Nephron progenitor cell (in vitro differentiated cells): ENCODE measurements around the gene USP2.

Experiments
- DNase-seq: peaks from one replicate; pipeline ENCODE4 v3.0.0; 2021
- H3K27ac Mint-ChIP-seq: 2 replicates; pipeline ENCODE4 v1.8.0; 2021; ENCODE audit warnings: mild to moderate bottlenecking, moderate library complexity, mixed read lengths
- H3K27me3 Mint-ChIP-seq: 2 replicates; pipeline ENCODE4 v1.8.0; 2021; ENCODE audit warnings: mild to moderate bottlenecking, low read depth, mixed read lengths; ENCODE audit not compliant: poor library complexity
- H3K36me3 Mint-ChIP-seq: 2 replicates; pipeline ENCODE4 v1.8.0; 2021; ENCODE audit warnings: low read depth, mixed read lengths
- H3K4me1 Mint-ChIP-seq: 2 replicates; pipeline ENCODE4 v1.8.0; 2021; ENCODE audit warnings: mixed read lengths
- H3K4me3 Mint-ChIP-seq: 2 replicates; pipeline ENCODE4 v1.8.0; 2021; ENCODE audit warnings: mild to moderate bottlenecking, moderate library complexity, mixed read lengths
- H3K9me3 Mint-ChIP-seq: 2 replicates; pipeline ENCODE4 v1.8.0; 2021; ENCODE audit warnings: mild to moderate bottlenecking, moderate library complexity, mixed read lengths
- CTCF ChIP-seq: fragments of 200-600 bp; sonication (generic); IDR thresholded peaks from 2 replicates; pipeline ENCODE4 v1.5.0; 2021; ENCODE audit warnings: antibody characterized with exemption

The USP2 gene

DNA sequence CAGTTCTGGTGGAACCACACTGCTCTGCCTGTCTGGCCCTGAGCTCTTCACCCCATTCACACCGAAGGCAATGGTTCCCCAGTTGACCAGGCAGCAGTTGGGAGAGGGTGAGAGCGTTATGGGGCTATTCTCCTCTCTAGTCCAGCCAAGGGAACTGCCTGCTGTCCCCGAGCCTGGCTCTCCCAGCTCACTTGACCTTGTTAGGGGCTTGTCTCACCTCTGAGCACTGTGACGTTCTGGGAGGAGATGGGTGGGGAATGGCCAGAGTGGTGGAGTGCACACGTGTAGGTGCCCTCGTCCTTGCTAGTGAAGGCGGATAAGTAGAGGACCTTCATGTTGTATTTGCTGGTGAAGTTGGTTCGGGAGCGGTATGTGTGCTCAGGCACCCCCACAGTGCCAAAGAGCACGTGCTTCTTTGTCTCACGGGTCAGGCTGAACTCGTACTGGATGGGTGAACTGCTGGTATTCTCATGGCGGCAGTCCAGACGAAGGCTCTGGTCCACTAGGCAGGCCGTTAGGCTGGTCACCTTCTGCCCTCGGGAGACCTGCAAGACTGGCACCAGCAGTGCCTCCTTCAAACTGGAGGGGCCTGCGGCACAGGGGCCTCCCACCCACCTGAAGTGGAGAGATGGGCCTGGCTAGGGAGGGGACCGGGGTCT, 38.5 kb upstream of the USP2 start:
- no peaks in the 10 kb centered on the region for H3K9me3 Mint-ChIP-seq
- no peak for TF ChIP-seq CTCF
- H3K27me3 Mint-ChIP-seq = peaks cover 41% of the 10 kb centered on the region
- H3K4me3 Mint-ChIP-seq = no peak overlapping the region
- peaks cover 50% of the 10 kb centered on the region for H3K4me1 Mint-ChIP-seq
- no peak overlapping the region for H3K27ac Mint-ChIP-seq
- peaks cover 18% of the 10 kb centered on the region for H3K36me3 Mint-ChIP-seq
- DNase-seq = peak; percentile 18

GRCh38 chr11:119419246-119419645, 37.8 kb upstream of the USP2 start:
- peaks cover 37% of the 10 kb centered on the region for H3K27me3 Mint-ChIP-seq
- H3K27ac Mint-ChIP-seq = peak overlapping the region; percentile 11
- no peak for DNase-seq
- no peaks in the 10 kb centered on the region for H3K9me3 Mint-ChIP-seq
- no peak for TF ChIP-seq CTCF
- peaks cover 42% of the 10 kb centered on the region for H3K4me1 Mint-ChIP-seq
- no peak overlapping the region for H3K4me3 Mint-ChIP-seq
- peaks cover 18% of the 10 kb centered on the region for H3K36me3 Mint-ChIP-seq

GRCh38 chr11:119418759-119419158, 37.3 kb upstream of the USP2 start:
- H3K4me1 Mint-ChIP-seq = peaks cover 38% of the 10 kb centered on the region
- no peak for TF ChIP-seq CTCF
- peak overlapping the region; percentile 11 for H3K27ac Mint-ChIP-seq
- no peaks in the 10 kb centered on the region for H3K9me3 Mint-ChIP-seq
- peaks cover 32% of the 10 kb centered on the region for H3K27me3 Mint-ChIP-seq
- H3K36me3 Mint-ChIP-seq = peaks cover 18% of the 10 kb centered on the region
- DNase-seq = no peak
- H3K4me3 Mint-ChIP-seq = no peak overlapping the region

GRCh38 chr11:119417726-119418540, 36.4 kb upstream of the USP2 start:
- peaks cover 35% of the 10 kb centered on the region for H3K4me1 Mint-ChIP-seq
- peaks cover 27% of the 10 kb centered on the region for H3K27me3 Mint-ChIP-seq
- DNase-seq = no peak
- no peak overlapping the region for H3K27ac Mint-ChIP-seq
- no peaks in the 10 kb centered on the region for H3K9me3 Mint-ChIP-seq
- no peak overlapping the region for H3K4me3 Mint-ChIP-seq
- no peak for TF ChIP-seq CTCF
- peaks cover 18% of the 10 kb centered on the region for H3K36me3 Mint-ChIP-seq

GRCh38 chr11:119416606-119417580, 35.4 kb upstream of the USP2 start:
- no peak for DNase-seq
- H3K9me3 Mint-ChIP-seq = peaks cover 5% of the 10 kb centered on the region
- H3K27me3 Mint-ChIP-seq = peaks cover 18% of the 10 kb centered on the region
- peaks cover 18% of the 10 kb centered on the region for H3K36me3 Mint-ChIP-seq
- H3K27ac Mint-ChIP-seq = peak overlapping the region; percentile 57
- TF ChIP-seq CTCF = no peak
- H3K4me3 Mint-ChIP-seq = no peak overlapping the region
- H3K4me1 Mint-ChIP-seq = peaks cover 30% of the 10 kb centered on the region
